Umbilical cord (tissue), 2 donors: ENCODE data around the gene FRAS1. TPM values are rescaled to one million over a fixed set of nuclear protein-coding genes. Genes with fewer than 3 reads are reported as not detected.
"Not testable (repeated sequence)": the region's sequence is repeated elsewhere in the genome, so short reads cannot be mapped to it uniquely, and the experiment has no call there.

Source experiments
- DNase-seq: peaks from one replicate; pipeline ENCODE4 v3.0.0-alpha.2; 2015; ENCODE audit warnings: low spot score
- total RNA-seq: library from RNA; depleted of rRNA; stranded (reverse); fragments of >200 nt; gene quantifications from one replicate; pipeline ENCODE4 v1.2.3, GENCODE V29; 2014; ENCODE audit warnings: low replicate concordance; ENCODE audit not compliant: insufficient read depth

The FRAS1 gene
- total RNA-seq, 1 donor from 2014 or later, result 47.7 TPM

DNA sequence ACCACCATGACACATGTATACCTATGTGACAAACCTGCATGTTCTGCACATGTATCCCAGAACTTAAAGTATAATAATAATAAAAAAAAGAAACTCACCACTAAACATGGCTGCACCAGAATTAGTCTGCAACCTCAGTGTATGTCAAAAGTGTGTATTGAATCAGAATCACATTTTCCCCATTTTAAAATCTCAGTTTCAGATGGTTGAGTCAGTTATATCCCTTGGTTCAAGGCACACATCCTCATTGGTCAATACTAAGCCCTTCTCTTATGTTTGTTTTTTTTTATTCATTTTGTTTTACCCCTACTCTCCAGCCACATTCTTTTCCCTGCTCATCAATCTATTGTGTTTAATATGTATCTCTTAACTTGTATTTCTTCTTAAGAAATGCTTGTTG lies 436.6 kb downstream of the FRAS1 start:
- DNase-seq, result no peak

DNA sequence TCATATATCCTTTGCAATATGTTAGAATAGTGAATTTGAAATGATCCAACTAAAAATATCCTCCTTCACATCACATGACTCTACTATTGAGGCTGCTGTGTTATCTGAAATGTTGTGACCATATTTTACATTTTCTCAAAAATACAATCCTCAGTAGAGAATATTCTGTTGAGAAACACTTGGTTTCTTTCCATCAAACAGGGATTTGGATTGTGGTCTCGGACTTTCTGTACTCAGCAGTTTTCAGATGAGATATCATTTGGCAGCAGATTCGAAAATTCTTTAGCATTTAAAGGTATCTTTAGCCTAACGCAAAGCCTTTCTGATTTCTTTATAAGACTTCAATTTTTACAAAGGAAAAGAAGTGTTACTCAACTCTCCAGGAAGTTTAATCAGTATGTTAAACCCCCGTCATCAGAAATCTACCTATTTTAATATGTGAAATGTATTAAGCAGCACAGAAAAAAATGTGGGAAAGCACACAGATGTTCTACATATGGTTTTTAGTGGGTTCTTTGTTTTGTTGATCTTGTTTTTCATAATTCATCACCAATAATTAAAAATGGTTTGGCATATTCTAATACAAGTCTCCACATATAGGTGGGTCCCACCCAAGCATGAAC lies 439.0 kb downstream of the FRAS1 start:
- DNase-seq, result peak; percentile 91

DNA sequence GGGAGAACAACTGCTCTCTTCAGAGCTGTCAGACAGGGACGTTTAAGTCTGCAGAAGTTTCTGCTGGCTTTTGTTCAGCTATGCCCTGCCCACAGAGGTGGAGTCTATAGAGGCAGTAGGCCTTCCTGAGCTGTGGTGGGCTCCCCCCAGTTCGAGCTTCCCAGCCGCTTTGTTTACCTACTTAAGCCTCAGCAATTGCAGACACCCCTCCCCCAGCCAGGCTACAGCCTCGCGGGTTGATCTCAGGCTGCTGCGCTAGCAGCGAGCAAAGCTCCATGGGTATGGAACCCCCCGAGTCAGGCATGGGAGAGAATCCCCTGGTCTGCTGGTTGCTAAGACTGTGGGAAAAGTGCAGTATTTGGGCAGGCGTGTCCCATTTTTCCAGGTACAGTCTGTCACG lies 449.1 kb downstream of the FRAS1 start:
- DNase-seq, result not testable (repeated sequence)

DNA sequence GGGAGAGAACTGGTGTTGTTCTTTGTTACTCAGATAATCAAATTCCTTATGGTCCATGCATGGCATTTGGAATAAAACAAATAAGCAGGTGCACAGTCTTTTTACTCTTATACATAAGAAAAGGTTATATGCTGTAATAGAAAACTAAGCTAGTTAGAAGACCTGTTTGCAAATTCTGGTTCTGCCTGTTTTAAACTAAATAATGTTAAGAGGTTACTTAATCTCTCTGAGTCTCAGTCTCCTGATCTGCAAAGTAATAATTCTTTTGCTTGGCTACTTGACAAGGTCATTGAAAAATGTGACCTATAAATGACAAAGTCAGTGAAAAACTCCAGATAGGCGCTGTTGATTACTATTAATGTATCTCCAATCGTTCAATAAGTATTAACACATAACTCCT lies 451.9 kb downstream of the FRAS1 start:
- no peak for DNase-seq

DNA sequence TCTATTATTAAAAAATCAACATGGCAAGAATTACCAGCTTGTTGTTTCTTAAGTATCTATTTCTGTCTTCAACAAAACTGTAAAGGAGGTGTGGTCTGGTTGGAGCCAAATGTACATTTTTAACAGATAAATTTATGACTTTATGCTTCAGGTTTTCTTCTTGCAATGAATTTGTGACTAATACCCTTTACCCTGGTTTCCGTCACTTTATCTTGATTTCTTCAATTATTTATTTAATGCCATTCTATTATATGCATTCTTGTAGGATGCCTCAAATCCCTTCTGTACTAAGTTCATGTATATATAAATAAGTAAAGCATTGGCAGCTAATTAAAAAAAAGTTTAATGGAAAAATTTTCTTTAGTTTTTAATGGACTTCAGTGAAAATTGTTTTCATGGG lies 453.0 kb downstream of the FRAS1 start:
- DNase-seq, result no peak

DNA sequence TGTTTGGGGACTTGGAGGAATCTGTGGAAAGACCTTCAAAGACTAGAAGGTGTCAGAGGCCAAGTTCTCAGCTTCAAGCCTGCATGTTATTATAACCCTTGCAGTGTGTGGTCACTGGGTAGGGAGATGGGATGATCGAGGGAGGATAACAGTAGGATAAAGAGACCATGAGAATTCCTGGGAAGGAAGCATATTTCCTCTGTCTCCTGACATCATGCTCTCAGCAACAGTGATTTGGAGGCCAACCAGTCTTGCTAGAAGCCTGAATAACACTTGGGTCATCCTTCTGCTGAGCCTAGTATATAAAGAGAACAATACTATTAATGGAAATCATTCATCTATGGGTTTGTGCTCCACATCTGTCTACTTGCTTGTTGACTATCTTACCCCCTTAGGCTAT lies 453.6 kb downstream of the FRAS1 start:
- DNase-seq, result no peak

DNA sequence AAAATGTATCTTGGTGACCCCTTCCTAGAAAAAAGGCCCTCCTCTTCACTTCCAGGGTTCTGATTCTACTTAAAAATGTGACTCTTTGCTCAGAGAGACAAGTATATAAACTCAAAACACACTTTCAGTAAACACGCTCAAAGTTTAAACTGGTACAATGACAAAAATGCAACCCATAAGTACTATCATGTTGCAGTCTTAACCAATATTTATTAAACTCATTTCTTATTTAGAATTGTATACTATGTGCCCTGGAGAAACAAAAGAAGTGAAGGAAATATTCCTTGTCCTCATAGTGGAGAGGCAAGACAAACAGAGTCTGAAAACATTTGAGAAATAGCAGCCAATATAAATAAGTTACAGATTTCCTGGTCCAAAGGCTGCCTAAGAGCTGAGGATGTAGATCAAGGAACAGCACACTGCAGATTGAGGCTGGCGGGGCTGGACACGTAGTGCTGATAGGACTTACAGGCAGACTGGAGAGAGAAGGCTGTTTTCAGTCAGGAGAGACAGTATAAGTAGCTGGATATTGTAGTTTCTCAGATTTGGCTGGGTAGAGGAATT lies 455.3 kb downstream of the FRAS1 start:
- peak; percentile 89 for DNase-seq

DNA sequence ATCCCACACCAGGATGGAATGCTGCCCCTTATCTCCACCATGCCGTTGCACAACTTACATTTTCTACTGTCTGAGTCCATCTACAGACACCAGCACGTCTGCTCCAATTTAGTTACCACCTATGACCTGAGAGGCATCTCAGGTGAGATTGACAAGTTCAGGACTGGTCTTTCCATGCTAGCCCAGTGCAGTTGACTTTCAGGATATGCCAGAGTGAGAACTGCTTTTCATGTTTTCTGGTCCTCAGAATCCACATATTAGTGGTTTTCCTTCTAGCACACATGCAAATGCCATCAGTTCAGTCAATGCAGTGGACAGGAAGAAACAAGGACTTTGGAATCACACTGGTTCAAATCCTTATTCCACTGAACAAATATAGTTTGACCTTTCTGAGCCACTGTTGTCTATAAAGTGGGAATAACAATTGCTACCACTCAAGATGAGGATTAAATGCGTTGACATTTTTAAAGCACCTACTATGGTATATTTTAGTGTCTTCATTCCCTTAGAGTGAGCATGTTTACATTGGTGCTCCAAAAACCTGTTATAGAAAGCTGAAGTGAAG lies 456.4 kb downstream of the FRAS1 start:
- no peak for DNase-seq

DNA sequence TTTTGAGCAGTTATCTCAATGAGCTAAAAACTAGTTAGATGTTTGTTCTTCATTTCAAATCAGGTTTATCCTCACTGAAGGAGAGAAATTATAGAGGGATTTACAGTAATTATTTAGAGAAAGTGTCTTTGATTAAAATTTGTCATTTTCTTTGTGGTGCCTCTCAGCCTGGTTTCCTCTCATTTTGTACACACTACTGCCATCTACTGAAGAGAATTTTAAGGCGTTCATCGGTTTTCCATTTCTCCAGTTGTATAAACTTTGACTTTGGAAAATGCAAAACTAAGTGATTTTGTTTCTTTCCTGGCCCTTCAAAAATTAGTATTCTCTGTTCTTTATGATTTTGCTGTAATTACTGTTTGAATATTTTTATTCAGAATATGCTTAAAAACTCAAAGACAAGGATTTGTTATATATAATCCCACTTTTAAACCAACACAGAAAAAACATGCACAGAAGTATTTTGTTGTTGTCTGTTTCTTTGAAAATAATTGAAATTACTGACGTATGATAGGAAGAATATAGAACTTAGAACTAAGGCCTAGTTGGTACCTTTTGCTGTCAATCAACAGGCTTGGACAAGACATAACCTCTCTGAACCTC lies 460.0 kb downstream of the FRAS1 start:
- peak; percentile 54 for DNase-seq

DNA sequence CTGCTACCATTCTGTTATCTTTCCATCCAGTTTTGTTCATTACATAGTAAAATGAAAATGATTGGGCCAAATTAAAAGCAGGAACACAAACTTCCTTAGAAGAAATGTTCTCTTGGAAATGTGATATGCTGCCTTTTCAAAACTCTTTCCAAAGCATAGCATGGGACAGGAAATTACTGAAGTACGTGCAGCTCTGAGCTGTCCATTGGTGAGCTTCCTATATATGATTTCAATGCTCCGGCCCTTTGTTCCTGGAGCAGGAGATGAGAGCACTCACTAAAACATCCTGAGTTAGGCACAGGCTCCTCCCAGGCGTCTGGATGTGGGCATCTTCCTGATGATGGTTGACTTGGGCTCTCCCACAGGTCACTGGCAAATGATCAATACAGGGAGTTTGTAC lies 461.4 kb downstream of the FRAS1 start:
- DNase-seq, result no peak

DNA sequence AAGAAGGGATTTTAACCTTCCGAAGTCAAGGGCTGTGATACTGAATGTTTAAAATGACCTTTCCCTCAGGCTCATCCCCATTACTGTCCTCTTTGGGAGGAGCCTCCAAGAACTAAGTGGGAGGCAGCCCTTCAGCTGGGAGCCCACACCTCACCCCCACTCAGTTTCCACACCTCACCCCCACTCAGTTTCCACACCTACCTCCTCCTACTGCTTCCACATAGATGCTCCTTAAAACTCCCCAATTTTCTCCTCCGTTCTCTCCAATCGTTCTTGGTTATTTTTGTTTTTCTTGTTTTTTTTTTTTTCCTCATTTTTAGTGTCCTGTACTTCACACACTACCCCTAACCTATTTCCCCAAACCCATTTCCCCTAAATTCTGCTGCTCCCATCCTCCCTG lies 462.8 kb downstream of the FRAS1 start:
- no peak for DNase-seq

DNA sequence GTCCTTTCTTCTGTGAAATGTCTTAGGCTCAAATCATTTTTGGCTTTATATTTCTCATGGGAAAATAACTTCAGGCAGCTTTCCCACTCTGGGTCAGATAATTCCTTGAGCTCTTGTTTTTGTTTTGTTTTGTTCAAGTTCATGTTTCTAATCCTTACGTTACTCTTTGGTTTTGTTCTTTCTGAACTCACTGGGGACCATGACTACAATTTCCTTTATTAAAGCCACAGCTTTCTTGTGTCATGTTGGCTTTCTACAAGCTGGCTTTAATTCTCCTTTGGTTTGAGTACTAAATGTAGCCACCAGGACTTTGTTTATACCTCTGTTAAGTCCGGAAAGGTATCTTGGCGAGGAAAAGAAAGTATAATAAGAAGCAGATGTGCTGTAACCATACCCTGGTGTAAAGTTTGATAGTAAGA lies 463.7 kb downstream of the FRAS1 start:
- no peak for DNase-seq

DNA sequence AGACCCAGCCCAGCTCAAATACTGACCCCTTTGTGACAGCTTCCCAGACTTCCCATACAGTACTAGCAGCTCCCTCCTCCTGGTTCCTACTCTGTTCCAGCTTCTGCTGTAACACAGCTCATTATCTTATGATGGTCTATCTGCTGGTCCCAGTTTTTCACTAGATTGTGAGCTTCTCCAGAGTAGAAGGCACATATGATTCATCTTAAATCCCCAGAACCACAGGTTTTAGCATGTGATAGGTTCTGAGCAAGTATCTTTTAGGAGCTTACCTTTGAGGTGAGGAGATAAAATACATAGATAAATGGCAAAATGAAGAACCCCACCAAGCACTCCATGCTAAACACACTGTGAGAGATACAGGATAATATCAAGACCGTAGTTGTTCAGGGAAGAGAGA lies 466.9 kb downstream of the FRAS1 start:
- no peak for DNase-seq

DNA sequence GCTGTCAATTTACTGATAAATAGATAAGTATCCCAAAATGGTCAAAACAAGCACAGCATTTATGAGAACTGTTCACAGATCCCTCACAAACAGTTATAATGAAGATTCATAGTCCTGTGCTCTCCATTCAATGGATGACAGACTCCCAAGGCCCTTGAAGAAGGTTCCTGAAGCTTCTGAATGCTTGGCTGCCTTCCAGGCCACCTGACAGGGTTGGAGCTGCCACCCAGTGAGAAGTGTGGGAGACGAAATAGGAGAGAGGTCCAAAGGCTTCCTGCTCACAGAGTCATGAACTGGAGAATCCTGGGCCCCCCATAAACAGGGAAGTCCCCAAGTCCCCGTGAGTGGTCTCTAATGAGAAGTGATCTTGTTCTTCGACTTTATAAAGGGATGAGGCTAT lies 468.4 kb downstream of the FRAS1 start:
- DNase-seq, result no peak

DNA sequence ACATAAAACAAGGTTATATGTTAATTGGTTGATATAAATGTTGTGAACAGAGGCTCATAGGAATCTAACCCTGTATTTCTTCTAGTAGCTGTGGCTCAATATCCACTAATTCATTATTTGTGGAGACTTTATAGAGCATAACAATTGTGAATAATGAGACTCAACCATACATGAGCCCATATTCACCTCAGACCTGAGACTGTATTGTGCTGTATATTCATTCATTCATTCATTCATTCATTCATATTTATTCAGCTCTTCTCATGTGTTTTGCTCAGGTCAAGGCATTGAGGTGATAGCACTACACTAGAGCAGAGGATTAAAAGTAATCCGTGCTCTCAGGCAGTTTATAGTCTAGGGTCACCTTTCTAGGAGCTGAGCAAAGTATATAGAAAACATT lies 470.0 kb downstream of the FRAS1 start:
- DNase-seq, result no peak

DNA sequence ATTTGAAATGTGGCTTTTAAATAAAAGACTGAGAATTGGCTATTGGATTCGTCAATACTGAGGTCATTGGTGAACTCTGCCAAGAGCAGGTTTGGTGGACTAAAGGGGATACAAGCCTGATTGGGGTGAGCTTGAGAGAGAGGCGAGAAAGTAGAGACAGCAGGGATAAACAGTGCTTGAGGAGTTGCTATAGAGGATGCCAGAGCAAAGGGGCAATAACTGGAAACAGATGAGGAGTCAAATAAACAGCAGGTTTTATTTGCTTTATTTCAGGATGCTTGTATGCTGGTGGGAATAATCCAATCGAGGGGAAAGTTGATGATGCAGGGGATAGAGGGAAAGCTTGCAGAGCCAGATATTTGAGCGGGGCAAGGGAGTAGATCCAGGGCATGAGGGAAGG lies 470.4 kb downstream of the FRAS1 start:
- DNase-seq, result no peak

DNA sequence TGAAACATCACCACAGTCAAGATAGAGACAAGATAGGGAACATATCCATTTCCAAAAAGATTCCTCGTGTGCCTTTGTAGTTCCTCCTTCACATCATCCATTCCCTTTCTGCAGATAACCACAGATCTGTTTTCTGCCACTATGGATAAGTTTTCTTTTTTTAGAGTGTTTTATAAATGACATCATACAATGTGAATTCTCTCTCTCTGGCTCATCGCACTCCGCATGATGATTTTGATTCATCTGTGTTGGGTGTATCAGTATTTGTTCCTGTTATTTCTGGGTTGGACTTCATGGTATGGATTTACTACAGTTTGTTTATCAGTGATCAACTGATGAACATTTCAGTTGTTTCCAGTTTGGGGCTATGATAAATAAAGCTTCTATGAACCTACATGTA lies 471.2 kb downstream of the FRAS1 start:
- DNase-seq, result peak; percentile 23

DNA sequence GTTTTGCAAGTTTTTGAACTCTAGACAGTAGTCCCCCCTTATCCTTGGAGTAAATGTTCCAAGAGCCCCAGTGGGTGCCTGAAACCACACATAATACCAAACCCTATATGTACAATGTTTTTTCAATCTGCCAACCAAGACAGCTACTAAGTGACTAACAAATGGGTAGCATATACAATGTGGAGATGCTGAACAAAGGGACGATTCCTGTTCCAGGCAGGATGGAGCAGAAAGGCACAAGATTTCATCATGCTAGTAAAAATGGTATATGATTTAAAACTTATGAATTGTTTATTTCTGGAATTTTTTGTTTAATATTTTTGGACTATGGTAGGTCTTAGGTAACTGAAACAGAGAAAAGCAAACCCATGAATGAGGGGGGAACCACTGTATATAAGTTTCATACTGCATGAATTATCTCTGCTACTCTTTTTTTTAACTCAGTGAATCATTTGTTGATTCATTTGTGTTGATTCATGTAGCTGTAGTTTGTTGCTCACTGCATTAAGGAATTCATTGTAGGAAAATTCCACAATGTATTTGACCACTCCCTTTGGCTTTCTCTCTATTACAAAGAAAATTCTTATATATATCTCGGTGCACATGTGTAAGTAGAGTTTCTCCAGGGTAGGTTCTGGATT lies 472.6 kb downstream of the FRAS1 start:
- DNase-seq, result no peak

DNA sequence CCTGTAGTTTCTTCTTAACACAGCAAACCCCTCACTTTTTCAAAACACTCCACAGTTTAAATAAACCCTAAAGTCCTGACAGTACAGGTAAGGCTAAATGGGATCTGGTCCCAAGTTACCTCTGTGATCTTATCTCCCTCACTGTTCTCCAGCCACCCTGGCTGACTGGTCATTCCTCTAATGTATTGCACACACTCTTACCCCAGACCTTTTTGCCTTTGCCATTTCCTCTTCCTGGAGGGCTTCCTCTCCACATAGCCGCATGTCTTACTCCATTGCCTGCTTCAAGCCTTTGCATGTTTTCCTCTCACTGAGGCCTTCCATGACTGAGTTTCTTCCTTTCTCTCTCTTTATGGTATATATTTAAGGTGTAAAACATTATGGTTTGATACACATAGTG lies 474.9 kb downstream of the FRAS1 start:
- no peak for DNase-seq

DNA sequence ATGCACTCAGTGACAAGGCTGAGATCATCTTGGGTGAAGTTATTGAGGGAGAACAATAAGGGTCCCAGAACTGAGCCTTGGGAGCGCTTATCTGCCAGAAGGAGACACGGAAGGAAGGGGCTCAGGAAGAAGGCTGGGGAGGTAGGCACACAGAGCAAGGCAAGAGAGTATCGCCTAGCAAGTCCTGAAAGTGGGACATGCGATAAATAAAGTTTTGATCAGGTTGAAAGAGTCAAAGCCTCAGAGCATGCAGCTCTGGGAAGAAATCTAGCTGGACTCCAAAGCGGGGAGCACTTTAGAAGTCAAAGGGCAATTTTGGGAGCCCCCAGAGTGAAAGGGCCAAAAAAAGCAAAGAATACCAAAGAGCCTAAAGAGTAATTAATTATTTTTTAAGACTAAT lies 476.7 kb downstream of the FRAS1 start:
- no peak for DNase-seq

DNA sequence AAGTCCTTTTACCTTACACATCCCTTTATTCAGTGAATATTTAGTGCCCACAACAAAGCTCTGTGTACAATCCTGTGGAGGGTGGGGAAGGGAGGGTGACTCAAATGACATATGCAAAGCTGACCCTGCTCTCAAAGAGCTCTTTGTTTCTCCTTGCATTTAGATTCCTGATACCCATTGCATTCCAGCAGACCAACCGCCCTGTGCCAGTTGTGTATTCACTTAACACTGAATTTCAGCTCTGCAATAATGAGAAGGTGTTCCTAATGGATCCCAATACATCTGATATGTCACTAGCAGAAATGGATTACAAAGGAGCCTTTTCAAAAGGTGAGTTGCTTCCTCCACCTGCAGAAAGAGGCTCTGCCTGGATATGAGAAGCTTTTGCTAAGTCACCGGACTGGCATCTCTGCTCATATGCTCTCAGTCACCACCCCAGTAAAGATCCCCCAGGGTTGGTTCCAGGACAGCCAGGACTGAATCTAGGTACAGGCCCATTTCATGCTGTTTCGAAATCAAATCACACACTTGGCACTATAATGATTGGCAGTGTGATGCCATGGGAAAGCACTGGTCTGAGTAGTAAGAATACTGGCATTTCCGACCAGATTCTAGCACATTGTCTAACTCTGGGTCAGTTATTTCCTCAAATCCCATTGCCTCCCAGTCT lies 477.3 kb downstream of the FRAS1 start:
- DNase-seq, result no peak

DNA sequence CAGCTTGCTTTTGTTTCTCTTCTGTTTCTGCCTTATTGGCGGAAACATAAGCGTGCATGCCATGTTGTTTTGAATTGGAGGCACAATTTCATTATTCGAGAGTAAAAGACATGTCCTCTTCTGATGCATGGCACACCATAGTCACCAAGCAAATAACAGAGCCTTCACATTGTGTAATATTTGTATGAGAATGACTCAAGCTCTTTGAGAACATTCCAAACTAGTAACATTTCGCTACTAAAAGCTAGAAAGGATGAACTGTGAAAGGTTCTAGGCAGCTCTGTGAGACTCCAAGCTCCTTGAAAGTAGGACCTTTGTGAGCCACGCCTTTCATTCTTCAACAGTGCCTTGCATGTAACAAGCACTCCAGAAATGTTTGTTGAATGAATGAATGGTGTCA lies 485.2 kb downstream of the FRAS1 start:
- no peak for DNase-seq
